Stimulated activated CD8-positive, alpha-beta memory T cell treated with anti-CD3 and anti-CD28 coated beads, Interleukin-15, amount 100 ng/mL, for 4 hours (primary cell): ENCODE results near the gene BCCIP.

Source experiments
- DNase-seq, 2 donors: peaks; one replicate each; pipeline ENCODE4 v3.0.0-alpha.2; 2020; ENCODE audit warnings: low read depth in 2 of 2

Gene BCCIP

GRCh38 chr10:125844751-125845221 lies 21.4 kb downstream of the BCCIP start:
- no peak for DNase-seq

GRCh38 chr10:125845617-125846016 lies 22.3 kb downstream of the BCCIP start:
- no peak for DNase-seq

GRCh38 chr10:125846894-125847293 lies 23.5 kb downstream of the BCCIP start:
- no peak for DNase-seq

GRCh38 chr10:125848371-125848770 lies 25.0 kb downstream of the BCCIP start:
- no peak for DNase-seq

DNA sequence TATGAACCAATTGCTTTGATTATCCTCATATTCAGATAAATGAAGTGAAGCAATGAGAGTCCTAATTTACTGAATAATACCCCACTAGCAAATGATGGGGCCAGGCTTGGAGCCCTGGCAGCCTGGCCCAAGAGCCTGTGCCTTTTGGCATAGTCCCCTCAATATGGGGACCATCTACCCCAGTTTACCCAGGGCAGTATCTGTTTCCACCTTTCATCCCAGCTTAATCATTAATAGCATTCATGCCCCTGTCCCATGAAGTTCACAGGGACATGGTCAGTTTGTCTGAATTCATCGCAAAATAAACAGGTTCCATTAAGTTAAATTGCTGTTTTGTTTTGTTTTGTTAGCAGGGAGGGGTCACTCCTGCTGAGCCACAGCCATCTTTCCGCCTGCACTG lies 25.5 kb downstream of the BCCIP start:
- DNase-seq = no peak

DNA sequence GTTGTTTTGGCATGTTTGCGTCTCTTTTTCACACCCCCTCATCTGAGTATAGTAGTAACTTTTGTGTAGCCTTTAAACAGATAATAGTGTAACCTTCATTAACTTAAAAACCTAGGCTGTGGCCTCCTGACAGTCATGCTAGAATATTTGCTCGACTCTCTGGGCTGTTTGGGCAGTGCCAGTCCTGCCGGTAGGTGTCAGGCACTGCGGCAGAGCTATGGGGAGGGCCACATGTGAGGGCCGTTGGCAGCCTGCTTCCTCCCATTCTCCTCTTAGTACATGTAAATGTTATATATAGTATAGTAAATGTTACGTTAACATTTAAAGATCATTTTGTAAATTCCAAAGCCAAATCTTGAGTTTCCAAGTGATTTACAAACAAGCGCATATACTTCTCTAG lies 26.1 kb downstream of the BCCIP start:
- DNase-seq = no peak

DNA sequence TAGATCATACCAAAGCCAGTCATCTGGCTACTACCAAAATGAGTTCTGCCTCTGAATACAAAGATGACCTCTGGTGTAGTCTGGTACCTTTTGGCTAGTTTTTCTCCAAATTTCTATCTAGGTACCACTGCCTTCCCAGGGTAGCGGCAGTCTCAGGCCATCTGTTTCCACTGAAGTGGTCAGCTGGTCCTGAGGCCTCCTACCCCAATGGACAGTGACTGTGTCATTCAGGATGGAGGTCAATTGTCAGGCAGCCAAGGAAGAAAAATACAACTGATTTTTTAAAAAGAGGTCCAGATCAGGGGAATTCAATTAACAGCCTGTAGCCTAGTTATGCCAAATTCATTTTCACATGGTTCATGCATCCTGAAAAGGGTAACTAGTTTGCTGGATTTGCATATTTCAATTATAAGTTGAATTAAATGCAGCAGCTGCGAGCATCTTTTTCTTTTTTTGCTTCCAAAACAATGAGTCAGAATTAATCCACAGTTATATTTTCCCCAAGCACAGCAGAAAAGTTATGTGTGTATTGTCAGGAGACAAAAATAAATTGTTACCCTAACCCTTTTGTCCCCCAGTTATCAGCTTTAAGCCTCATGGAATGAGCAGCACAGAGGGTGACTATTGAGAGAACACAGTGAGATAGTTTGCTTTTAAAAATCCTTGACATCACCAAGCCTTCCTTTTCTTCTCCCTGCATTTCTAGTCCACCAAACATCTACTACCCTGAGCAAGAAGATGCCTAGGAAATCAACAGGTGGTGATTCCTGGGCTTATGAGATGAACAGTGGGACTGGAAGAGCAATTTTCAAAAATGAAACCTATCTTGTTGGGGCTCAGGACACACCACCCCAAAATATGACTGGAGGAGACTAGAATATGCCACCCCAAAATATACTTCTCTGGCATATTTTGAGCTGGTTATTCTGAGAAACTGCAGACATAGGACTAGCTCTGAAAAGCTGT lies 27.7 kb downstream of the BCCIP start:
- DNase-seq = no peak

GRCh38 chr10:125852487-125852886 lies 29.1 kb downstream of the BCCIP start:
- DNase-seq = no peak

DNA sequence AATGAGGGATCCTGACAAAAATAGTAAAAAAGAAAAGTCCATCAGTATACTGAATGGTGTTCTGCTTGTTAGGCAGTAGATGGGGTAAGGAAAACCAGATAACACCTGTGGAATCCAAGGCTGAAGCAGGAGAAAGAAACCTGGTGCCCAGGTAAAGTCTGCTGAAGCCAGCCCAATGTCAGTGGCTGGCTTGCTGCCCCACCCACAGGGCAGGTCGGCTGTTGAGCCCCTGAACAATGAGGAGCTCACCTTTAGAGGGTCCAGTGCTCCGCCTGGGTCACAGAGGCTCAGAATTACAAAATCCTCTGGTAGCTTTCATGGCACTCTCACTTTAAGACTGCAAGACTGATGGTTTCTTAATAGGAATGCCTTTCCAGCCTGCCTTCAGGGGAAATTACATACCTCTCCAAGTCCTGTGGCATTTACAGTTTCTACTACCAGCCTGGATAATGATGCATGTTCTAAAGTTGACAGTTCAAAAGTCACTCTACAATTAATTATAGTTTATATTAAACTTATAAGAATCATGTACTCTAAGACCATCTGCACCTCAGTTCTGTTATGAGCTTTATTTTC lies 33.9 kb downstream of the BCCIP start:
- DNase-seq = no peak

- DNase-seq = no peak
Observed at GRCh38 chr10:125859128-125859817, 35.9 kb downstream of the BCCIP start.

DNA sequence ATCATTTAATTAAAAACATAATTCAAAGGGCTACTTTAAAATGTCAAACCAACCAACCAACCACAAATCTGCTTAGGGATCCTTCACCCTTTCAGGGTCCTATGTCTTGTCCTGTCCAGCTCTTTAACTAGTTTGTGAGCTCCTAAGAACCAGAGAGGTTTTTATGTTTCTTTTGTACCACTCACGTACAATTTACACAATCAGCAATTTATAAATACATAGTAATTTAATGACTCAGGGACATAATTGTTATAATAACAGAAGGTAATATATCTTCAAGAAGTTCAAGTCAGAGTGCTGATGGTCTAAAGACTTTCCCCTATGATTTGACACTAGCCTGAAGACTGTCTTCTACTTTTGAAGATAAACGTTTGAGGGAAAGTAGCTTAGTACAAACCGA lies 41.8 kb downstream of the BCCIP start:
- no peak for DNase-seq

DNA sequence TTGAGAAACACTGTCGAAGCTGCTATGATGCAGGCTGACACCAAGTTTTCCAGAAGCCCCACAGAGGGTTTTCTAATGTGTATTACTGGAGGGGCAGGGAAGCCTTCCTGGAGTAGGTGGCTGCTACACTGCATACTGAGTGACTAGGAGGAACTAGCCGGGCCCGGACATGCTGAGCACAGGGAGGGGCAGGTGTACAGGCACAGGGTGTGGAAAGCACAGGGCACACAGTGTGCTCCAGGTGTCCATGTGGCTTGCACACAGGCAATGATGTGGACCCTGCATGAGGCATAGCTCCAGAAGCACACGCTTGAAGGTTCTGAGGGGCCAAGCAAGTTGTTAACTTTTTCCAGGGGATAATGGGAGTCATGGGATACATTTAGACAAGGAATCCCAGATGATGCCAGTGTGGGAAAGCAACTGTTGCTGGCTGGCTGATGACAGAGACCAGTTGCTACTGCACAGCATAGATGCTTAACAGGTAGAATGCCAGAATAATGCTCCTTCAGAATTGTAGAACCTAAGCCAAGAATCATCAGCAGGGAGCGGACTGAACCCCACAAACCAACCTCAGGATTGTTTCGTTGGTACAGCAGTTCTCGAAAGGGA lies 43.2 kb downstream of the BCCIP start:
- DNase-seq = no peak

DNA sequence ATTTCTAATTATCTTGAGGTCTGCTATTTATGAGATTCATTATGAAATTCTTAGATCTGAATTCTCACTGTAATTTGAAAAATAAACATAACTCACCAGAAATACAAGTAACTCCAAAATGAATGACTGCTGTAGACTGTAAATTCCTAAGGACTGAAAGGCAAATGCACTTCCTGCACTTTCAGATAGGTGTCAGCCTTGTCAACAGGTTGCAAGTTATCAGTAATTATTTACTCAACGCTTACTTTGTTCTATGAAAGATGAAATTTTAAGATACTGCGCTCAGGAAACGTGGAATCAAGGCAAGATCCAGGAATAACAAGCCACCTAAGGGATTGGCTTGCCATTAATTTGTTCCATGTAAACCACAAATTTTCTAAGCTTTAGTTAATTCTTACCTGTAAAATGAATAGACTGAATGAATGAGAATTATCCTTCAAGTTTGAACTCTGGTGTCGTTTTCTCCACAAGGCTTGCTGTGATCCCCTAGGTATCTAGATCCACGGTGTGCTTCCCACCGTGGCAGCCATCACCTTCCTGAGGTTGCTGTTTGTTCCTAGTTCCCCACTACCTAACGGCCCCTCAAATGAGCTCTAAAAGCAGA lies 45.1 kb downstream of the BCCIP start:
- no peak for DNase-seq

- no peak for DNase-seq
Observed at GRCh38 chr10:125871338-125871737, 48.0 kb downstream of the BCCIP start.

DNA sequence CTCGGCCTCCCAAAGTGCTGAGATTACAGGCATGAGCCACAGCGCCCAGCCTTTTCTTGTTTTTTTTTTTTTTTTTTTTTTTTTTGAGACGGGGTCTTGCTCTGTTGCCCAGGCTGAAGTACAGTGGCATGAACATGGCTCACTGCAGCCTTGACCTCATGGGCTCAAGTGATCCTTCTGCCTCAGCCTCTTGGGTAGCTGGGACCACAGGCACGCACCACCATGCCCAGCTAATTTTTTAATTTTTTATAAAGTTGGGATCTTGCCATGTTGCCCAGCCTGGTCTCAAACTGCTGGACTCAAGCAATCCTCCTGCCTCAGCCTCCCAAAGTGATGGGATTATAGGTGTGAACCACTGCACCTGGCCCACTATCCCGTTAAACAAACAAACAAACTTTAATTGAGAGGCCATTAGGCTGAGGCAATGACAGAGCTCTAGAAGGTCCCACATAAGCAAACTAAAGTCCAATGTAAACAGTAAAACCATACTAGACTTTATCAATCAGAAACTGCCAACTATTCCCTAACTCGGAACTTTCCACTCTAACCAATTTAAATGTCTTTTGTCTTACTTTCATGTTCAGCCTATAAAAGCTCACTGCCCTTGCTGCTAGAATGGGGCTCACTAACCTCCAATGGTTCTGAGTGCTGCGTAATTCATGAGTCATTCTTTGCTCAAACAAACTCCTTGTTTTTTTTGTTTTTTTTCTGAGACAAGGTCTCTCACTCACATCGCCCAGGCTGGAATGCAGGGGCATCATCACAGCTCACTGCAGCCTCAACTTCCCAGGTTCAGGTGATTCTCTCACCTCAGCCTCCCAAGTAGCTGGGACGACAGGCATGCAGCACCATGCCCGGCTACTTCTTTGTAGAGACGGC lies 55.9 kb downstream of the BCCIP start:
- no peak for DNase-seq

- DNase-seq = no peak
Observed at GRCh38 chr10:125880719-125881118, 57.4 kb downstream of the BCCIP start.

DNA sequence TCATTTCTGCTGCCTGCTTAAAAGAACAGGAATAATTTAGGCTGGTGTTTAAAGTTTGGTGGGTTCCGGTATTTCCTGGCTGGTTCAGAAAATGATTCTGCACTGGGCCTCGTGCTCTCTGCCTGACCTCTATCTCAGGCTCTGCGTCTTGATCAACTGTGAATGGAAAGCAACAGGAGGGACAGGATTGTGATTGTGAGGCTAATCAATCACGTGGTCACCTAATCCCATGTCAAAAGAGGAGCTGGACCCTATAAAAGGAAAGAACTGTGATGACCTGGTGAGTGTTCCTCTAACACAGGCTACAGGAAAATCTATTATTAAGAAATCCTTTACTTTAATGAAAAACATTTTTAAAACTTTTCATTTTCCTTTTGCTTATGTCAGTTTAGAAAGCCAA lies 57.8 kb downstream of the BCCIP start, which contains the start of gene DHX32:
Gene DHX32 (minus strand): TSS at position 101 of the 400 bp plus-strand sequence. CDS start 468 bp downstream, outside the sequence.
- DNase-seq = no peak

DNA sequence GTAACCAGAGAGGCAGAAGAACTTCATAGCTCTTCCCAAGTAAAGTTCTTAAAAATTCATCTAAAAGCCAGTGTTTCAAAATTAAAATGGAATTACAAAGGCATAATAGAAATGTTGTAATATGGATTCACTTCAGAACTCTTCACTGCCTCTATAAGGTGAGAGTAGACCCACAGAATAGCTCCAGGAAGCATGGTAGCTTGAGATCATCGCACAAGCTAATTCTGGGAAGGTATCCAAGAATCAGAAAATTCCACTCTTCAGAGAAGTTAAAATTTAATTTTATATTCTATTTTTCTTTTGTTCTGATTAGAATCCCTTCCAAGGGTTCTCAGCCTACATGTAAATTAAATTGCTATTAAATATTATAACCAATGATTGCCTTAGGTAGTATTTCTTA lies 59.2 kb downstream of the BCCIP start:
- DNase-seq = no peak

DNA sequence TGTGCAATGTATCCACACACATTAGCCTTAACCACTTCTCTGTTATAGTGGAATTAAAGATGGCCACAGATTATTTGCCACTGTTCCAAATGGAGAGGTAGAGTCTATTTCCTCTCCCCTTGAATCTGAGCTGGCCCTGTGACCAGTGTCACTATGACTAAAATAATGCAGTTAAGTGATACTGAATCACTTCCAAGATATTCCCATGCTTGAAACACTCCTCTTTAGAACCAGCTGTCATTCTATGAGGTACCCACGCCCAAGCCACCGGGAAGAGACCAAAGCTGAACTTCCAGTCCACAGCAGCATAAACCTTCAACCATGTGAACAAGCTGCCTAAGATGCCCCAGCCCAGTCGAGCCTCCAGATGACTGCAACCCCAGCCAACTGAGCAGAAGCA lies 59.9 kb downstream of the BCCIP start:
- DNase-seq = no peak
